Measurements from ENCODE around the gene GLTP. TPM values are rescaled to one million over a fixed set of nuclear protein-coding genes. Genes with fewer than 3 reads are reported as not detected.
A peak's percentile ranks its signal among the peaks of the same experiment; 100 is the strongest.
"Not testable (repeated sequence)": the region's sequence is repeated elsewhere in the genome, so short reads cannot be mapped to it uniquely, and the experiment has no call there.

GLTP gene, protein sequence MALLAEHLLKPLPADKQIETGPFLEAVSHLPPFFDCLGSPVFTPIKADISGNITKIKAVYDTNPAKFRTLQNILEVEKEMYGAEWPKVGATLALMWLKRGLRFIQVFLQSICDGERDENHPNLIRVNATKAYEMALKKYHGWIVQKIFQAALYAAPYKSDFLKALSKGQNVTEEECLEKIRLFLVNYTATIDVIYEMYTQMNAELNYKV
- polyA plus RNA-seq (2013): 17.6 TPM

DNA sequence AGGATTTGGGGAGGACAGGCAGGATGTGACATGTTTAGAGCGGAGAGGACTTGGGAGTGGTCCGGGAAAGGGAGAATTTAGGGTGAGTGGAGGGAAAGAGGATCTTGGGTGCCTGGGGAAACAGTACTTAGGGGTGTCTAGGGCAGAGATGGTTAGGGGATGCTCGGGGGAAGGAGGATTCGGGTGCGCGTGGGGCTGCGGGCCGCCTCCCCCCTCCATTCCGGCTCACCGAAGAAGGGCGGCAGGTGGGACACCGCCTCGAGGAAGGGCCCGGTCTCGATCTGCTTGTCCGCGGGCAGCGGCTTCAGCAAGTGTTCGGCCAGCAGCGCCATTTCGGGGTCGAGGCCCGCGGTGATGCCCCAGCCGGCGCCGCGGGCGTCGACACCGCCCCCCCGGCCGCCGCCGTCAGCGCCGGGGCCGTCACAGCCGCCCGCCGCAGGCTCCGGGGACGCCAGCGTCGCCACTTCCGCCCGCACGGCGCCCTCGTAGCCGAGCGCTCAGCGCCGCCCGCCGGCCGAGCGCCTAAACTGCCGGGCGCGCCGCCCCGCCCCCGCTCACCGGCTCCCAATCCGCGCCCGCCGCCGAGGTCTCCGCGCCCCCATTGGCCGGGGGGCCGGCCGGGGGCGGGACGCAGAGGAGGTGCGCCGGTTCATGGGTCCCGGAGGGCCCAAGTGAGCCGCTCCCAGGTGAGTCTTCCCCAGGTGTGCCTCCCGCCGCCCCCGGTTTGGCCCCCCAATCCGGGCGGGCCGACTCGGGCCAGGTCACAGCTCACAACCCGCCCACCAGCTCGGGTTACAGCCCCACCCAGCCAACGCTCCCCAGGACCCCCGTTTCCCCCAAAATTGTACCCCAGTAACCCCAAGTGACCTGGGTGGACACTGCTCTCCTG lies at the start of gene GLTP:
Gene GLTP (minus strand): TSS at position 499 of the 889 bp plus-strand sequence. CDS start 167 bp downstream, at position 332.
- Histone ChIP-seq H3K9me3 (ENCODE audit: control extremely low read depth in 1 of 5, control insufficient read depth in 4 of 5, insufficient read depth in 2 of 5, low read depth in 1 of 5, low read length in 4 of 5) (no peaks in the 10 kb centered on the region), H3K4me3 (ENCODE audit: control insufficient read depth in 1 of 7, extremely low read depth in 1 of 7, insufficient read depth in 4 of 7, low read depth in 2 of 7, low read length in 6 of 7) (peak within 1 kb of the TSS; percentile 64 to 95 (median 86)), H3K27ac (ENCODE audit: insufficient read depth in 1 of 2, low read depth in 1 of 2, low read length in 2 of 2, poor library complexity in 1 of 2, severe bottlenecking in 2 of 2) (peak within 1 kb of the TSS; percentile 61 to 83), H3K27me3 (replicated peaks in 2 of 5; ENCODE audit: control insufficient read depth in 4 of 5, insufficient read depth in 5 of 5, low read length in 4 of 5) (no peaks in the 10 kb centered on the region), H3K36me3 (ENCODE audit: control insufficient read depth in 4 of 4, insufficient read depth in 4 of 4, low read length in 3 of 4) (no peaks in the 10 kb centered on the region), H3K4me1 (ENCODE audit: control extremely low read depth in 1 of 4, control insufficient read depth in 4 of 4, insufficient read depth in 4 of 4, low read length in 3 of 4) (peaks cover 8 to 21% (median 15%) of the 10 kb centered on the region in 4 experiments)
- 0% methylated on average over 28 of the region's 92 CpGs for WGBS (ENCODE audit: insufficient coverage)
- CTCF ChIA-PET: interaction anchor here (1.0 to 1.4 kb wide), 3 partner anchors 27 to 35 kb away, joined by 3 to 9 read pairs (median 4); no protein-coding TSS in a partner anchor
- DNase-seq: peak; percentile 84 to 91 (median 91)
- POLR2A ChIA-PET: no interaction called here

- H3K27me3 ChIP-seq (replicated peaks in 2 of 5; ENCODE audit: control insufficient read depth in 4 of 5, insufficient read depth in 5 of 5, low read length in 4 of 5); H3K9me3 ChIP-seq (ENCODE audit: control extremely low read depth in 1 of 5, control insufficient read depth in 4 of 5, insufficient read depth in 2 of 5, low read depth in 1 of 5, low read length in 4 of 5); POLR2A ChIA-PET; H3K27ac ChIP-seq (ENCODE audit: insufficient read depth in 1 of 2, low read depth in 1 of 2, low read length in 2 of 2, poor library complexity in 1 of 2, severe bottlenecking in 2 of 2); DNase-seq; H3K4me1 ChIP-seq (ENCODE audit: control extremely low read depth in 1 of 4, control insufficient read depth in 4 of 4, insufficient read depth in 4 of 4, low read length in 3 of 4); H3K4me3 ChIP-seq (ENCODE audit: control insufficient read depth in 1 of 7, extremely low read depth in 1 of 7, insufficient read depth in 4 of 7, low read depth in 2 of 7, low read length in 6 of 7): not testable (repeated sequence)
- CTCF ChIA-PET: interaction anchor here (1.0 to 3.4 kb wide), 4 partner anchors 9 to 83 kb away, joined by 3 to 14 read pairs (median 9); no protein-coding TSS in a partner anchor
- 90% methylated on average over 3 of the region's 14 CpGs for WGBS (ENCODE audit: insufficient coverage)
- peaks cover 26 to 64% (median 47%) of the 10 kb centered on the region in 4 experiments for H3K36me3 ChIP-seq (ENCODE audit: control insufficient read depth in 4 of 4, insufficient read depth in 4 of 4, low read length in 3 of 4)
Observed at GRCh38 chr12:109929326-109929725, 49.0 kb upstream of the GLTP start.

DNA sequence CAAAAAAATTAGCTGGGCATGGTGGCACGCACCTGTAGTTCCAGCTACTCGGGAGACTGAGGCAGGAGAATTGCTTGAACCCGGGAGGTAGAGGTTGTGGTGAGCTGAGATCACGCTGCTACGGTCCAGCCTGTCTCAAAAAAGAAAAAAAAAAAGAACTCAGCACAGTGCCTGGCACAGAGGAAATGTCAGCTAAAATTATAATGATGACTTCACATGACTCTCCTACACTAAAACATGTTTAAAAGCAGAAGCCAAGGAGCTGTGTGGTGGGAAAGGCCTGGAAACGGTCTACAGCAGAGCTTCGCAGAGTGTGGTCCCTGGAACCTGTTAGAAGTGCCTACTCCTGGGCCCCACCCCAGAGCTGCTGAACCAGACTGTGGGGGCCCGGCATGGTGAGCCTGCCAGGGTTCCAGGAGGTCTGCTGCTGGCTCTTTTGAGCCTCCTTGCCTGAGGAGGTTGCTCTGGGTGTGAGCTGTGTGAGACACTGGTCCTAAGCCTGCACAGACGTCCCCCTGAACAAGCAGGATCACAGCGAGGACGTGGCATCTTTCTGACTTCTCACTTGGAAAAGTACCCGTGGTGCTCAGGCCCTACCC lies 47.8 kb upstream of the GLTP start:
- H3K27me3 ChIP-seq (replicated peaks in 2 of 5; ENCODE audit: control insufficient read depth in 4 of 5, insufficient read depth in 5 of 5, low read length in 4 of 5): no peaks in the 10 kb centered on the region
- no peak overlapping the region for H3K27ac ChIP-seq (ENCODE audit: insufficient read depth in 1 of 2, low read depth in 1 of 2, low read length in 2 of 2, poor library complexity in 1 of 2, severe bottlenecking in 2 of 2)
- no peaks in the 10 kb centered on the region for H3K9me3 ChIP-seq (ENCODE audit: control extremely low read depth in 1 of 5, control insufficient read depth in 4 of 5, insufficient read depth in 2 of 5, low read depth in 1 of 5, low read length in 4 of 5)
- H3K4me3 ChIP-seq (ENCODE audit: control insufficient read depth in 1 of 7, extremely low read depth in 1 of 7, insufficient read depth in 4 of 7, low read depth in 2 of 7, low read length in 6 of 7): no peak overlapping the region
- no peak for DNase-seq
- WGBS (ENCODE audit: insufficient coverage): 100% methylated on average over 9 of the region's 12 CpGs
- ChIA-PET CTCF (interaction anchor here (0.6 to 3.4 kb wide), 9 partner anchors 10 to 489 kb away, joined by 3 to 12 read pairs (median 4); no protein-coding TSS in a partner anchor), POLR2A (no interaction called here)
- H3K36me3 ChIP-seq (ENCODE audit: control insufficient read depth in 4 of 4, insufficient read depth in 4 of 4, low read length in 3 of 4): peaks cover 23 to 61% (median 43%) of the 10 kb centered on the region in 4 experiments
- H3K4me1 ChIP-seq (ENCODE audit: control extremely low read depth in 1 of 4, control insufficient read depth in 4 of 4, insufficient read depth in 4 of 4, low read length in 3 of 4): no peaks in the 10 kb centered on the region

DNA sequence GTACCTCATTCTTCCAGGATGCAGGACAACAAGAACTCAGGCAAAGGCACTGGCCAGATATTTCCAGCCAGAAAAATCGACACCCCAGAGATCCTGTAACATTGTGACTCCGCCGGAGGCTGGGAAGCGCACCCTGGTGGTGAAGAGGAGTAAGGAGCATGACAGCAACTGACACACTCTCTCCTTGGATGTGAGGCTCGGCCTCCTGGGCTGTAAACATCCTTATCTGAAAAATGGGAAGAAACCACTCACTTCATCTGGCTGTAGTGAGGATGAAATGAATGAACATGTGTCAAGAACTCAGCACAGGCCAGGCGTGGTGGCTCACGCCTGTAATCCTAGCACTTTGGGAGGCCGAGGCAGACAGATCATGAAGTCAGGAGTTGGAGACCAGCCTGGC lies 47.3 kb upstream of the GLTP start:
- POLR2A ChIA-PET: interaction anchor here (0.7 kb wide), 1 partner anchor 75 kb away, joined by 5 read pairs; no protein-coding TSS in a partner anchor
- peak; percentile 19 to 52 (median 43) for DNase-seq
- peaks cover 20 to 59% (median 40%) of the 10 kb centered on the region in 4 experiments for H3K36me3 ChIP-seq (ENCODE audit: control insufficient read depth in 4 of 4, insufficient read depth in 4 of 4, low read length in 3 of 4)

DNA sequence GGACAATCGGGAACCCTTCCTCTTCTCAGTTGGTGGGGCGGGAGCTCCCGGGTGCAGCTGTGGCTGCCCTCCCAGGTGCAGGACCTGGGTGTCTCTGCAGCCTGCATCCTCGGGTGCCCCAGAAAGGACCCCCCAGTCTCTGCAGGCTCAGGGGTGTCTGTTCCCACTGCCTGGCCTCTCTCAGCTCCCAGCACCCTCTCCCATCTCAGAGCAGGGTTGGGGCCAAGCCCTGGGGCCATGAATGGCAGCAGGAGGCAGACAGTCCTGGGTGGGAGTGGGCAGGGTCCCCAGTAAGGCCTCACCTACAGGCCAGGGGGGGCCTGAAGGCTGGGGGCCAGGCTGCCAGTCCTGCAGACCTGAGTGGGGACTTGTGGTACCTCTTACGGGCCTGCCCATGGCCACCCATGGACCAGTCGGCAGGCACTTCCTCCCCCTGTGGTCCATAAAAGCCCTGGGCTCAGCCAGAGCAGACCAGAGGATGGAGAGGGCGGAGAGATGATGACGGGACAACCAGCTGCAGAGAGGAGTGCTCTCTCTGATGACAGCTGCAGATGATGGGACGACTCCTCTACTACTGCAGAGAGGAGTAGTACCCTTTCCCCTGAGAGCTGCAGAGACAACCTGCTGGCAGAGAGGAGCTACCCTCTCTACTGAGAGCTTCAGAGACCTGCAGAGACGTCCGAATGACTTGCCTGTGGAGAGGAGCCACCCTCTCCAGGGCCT lies 46.3 kb upstream of the GLTP start:
- Histone ChIP-seq H3K4me1 (ENCODE audit: control extremely low read depth in 1 of 4, control insufficient read depth in 4 of 4, insufficient read depth in 4 of 4, low read length in 3 of 4) (no peaks in the 10 kb centered on the region), H3K27me3 (replicated peaks in 2 of 5; ENCODE audit: control insufficient read depth in 4 of 5, insufficient read depth in 5 of 5, low read length in 4 of 5) (no peaks in the 10 kb centered on the region), H3K36me3 (ENCODE audit: control insufficient read depth in 4 of 4, insufficient read depth in 4 of 4, low read length in 3 of 4) (peaks cover 12 to 54% (median 34%) of the 10 kb centered on the region in 4 experiments), H3K9me3 (ENCODE audit: control extremely low read depth in 1 of 5, control insufficient read depth in 4 of 5, insufficient read depth in 2 of 5, low read depth in 1 of 5, low read length in 4 of 5) (no peaks in the 10 kb centered on the region), H3K4me3 (ENCODE audit: control insufficient read depth in 1 of 7, extremely low read depth in 1 of 7, insufficient read depth in 4 of 7, low read depth in 2 of 7, low read length in 6 of 7) (no peak overlapping the region), H3K27ac (ENCODE audit: insufficient read depth in 1 of 2, low read depth in 1 of 2, low read length in 2 of 2, poor library complexity in 1 of 2, severe bottlenecking in 2 of 2) (no peak overlapping the region)
- no peak for DNase-seq
- WGBS (ENCODE audit: insufficient coverage): 96% methylated on average over 11 of the region's 11 CpGs
- POLR2A ChIA-PET: interaction anchor here (0.5 to 0.7 kb wide), 2 partner anchors 76 to 136 kb away, joined by 3 to 5 read pairs; no protein-coding TSS in a partner anchor
- CTCF ChIA-PET: interaction anchor here (0.8 to 3.4 kb wide), 5 partner anchors 11 to 81 kb away, joined by 3 to 12 read pairs (median 4); no protein-coding TSS in a partner anchor

More for the DNA sequence above, 47.3 kb upstream of the GLTP start:
- H3K27ac ChIP-seq (ENCODE audit: insufficient read depth in 1 of 2, low read depth in 1 of 2, low read length in 2 of 2, poor library complexity in 1 of 2, severe bottlenecking in 2 of 2): no peak overlapping the region
- 91% methylated on average over 5 of the region's 8 CpGs for WGBS (ENCODE audit: insufficient coverage)
- no peaks in the 10 kb centered on the region for H3K27me3 ChIP-seq (replicated peaks in 2 of 5; ENCODE audit: control insufficient read depth in 4 of 5, insufficient read depth in 5 of 5, low read length in 4 of 5)
- H3K9me3 ChIP-seq (ENCODE audit: control extremely low read depth in 1 of 5, control insufficient read depth in 4 of 5, insufficient read depth in 2 of 5, low read depth in 1 of 5, low read length in 4 of 5): no peaks in the 10 kb centered on the region
- CTCF ChIA-PET: interaction anchor here (0.8 to 3.4 kb wide), 8 partner anchors 10 to 82 kb away, joined by 3 to 12 read pairs (median 6); no protein-coding TSS in a partner anchor
- H3K4me1 ChIP-seq (ENCODE audit: control extremely low read depth in 1 of 4, control insufficient read depth in 4 of 4, insufficient read depth in 4 of 4, low read length in 3 of 4): no peaks in the 10 kb centered on the region
- H3K4me3 ChIP-seq (ENCODE audit: control insufficient read depth in 1 of 7, extremely low read depth in 1 of 7, insufficient read depth in 4 of 7, low read depth in 2 of 7, low read length in 6 of 7): no peak overlapping the region

DNA sequence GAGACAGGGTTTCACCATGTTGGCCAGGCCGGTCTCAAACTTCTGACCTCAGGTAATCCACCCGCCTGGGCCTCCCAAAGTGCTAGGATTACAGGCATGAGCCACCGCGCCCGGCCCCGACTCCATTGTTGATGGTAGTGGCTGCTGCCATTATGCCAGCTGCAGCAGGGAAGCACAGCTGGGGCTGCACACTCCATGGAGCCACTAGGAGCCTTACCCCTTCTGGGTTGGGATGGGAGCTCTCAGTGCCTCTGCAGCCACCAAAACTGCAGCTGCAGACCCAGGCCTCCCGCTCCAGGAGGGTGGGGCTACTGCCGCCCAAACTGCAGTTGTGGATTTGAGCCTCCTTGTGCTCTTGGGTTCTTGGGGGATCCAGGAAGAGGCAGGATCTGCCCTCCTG lies 45.7 kb upstream of the GLTP start:
- no peaks in the 10 kb centered on the region for H3K27me3 ChIP-seq (replicated peaks in 2 of 5; ENCODE audit: control insufficient read depth in 4 of 5, insufficient read depth in 5 of 5, low read length in 4 of 5)
- no peak for DNase-seq
- WGBS (ENCODE audit: insufficient coverage): 96% methylated on average over 5 of the region's 8 CpGs
- no peaks in the 10 kb centered on the region for H3K9me3 ChIP-seq (ENCODE audit: control extremely low read depth in 1 of 5, control insufficient read depth in 4 of 5, insufficient read depth in 2 of 5, low read depth in 1 of 5, low read length in 4 of 5)
- no peak overlapping the region for H3K27ac ChIP-seq (ENCODE audit: insufficient read depth in 1 of 2, low read depth in 1 of 2, low read length in 2 of 2, poor library complexity in 1 of 2, severe bottlenecking in 2 of 2)
- no peaks in the 10 kb centered on the region for H3K4me1 ChIP-seq (ENCODE audit: control extremely low read depth in 1 of 4, control insufficient read depth in 4 of 4, insufficient read depth in 4 of 4, low read length in 3 of 4)
- ChIA-PET CTCF (interaction anchor here (1.9 to 2.0 kb wide), 2 partner anchors 11 to 71 kb away, joined by 4 to 6 read pairs; no protein-coding TSS in a partner anchor), POLR2A (no interaction called here)
- peaks cover 10 to 51% (median 29%) of the 10 kb centered on the region in 4 experiments for H3K36me3 ChIP-seq (ENCODE audit: control insufficient read depth in 4 of 4, insufficient read depth in 4 of 4, low read length in 3 of 4)
- no peak overlapping the region for H3K4me3 ChIP-seq (ENCODE audit: control insufficient read depth in 1 of 7, extremely low read depth in 1 of 7, insufficient read depth in 4 of 7, low read depth in 2 of 7, low read length in 6 of 7)
